Fibroblast of skin of left biceps (primary cell): Measurements from ENCODE around the gene SACS.

ENCODE experiments used
- DNase-seq, 2 experiments: peaks; one replicate each; pipeline ENCODE4 v3.0.0-alpha.2; 2013; ENCODE audit warnings: low read depth in 2 of 2

The SACS gene

GRCh38 chr13:23367907-23368306 is 65.6 kb downstream of the SACS start:
- DNase-seq = no peak

DNA sequence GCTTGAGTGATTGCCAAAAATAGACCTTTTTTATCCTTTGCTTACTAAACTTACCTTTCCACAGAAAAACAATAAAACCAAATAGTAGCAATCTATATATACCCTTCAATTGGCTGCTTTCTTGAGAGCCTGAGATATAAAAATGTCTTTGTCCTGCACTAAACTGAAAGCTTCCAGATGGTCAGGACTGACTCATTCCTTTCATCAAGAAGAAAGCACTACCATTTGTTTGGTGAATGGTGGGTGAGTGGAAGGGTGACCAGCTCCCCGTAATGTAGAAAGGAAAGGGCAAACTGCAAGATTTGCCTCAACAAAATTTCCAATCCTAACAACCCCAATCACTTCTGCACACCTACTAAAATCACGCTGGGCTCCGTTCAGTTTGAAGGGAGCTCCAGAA is 67.8 kb downstream of the SACS start:
- DNase-seq = no peak

DNA sequence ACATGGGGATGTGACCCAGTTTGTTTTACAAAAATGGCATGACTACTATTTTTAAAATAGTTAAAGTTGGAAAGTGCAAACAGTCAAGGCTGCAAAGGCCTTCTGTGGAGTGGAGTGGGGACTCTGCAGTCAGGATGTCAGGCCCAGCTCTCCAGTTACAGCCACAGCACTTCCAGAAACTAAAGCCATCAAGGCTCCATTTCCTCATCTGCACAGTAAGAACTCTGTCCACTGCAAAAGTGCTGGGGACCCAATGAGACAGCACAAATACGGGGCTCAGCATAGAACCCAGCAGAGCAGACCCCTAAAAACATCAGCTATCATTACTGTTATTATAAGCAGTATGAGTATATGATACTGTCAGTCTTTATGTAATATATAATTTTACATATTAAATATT is 73.6 kb downstream of the SACS start:
- no peak for DNase-seq

GRCh38 chr13:23357349-23357748 is 76.2 kb downstream of the SACS start:
- DNase-seq = no peak

- no peak for DNase-seq
Observed at GRCh38 chr13:23356368-23356767, 77.1 kb downstream of the SACS start.

- no peak for DNase-seq
Observed at GRCh38 chr13:23354520-23354919, 79.0 kb downstream of the SACS start.

DNA sequence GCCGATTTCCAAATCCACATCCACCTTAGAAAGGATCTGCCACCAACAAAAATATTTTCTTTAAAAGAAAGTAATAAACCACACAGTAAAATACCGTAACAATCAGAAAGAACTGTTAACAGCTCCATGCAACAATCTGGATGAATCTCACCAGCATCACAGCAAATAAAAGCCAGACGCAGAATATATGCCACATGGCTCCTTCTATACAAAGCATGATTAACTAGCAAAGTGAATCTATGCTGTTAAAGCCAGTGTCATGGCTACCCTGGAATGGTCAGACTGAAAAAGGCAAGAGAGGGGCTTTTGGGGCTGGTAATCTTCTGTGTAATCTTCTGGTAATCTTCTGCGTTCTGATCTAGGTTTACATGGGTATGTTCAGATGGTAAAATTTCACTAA is 81.3 kb downstream of the SACS start:
- DNase-seq = no peak

- no peak for DNase-seq
Observed at GRCh38 chr13:23350009-23350408, 83.5 kb downstream of the SACS start.

DNA sequence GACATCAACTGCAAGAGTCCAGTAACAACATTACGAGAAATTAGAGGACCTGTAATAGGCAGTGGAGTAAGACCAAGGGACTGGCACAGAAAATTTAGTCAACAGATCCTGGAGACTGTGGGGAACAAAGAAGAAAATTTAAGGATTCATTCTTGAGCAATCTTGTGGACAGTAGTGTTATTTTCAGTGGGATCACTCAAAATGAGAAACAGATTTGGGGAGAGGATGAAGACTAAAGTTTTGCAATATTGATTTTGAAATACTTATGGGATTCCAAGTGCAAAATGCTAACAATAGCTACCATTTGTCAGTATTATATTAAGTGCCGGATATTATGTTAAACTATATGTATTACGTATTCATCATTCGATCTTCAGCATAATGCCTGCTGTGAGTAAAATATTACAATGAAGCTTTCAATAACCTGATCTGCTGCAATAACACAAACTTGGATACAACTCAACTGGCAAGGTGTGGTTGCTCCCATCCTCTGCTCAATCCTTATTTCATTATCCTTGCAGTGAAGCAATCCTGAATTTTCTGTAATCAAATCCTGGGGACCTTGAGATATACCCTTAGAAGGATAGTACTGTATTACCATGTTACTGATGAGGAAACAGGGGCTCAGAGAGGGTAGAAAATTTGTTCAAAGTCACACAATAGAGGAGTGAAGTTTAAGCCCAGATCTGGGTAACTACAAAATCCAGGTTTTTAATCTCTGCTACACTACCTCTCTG is 84.2 kb downstream of the SACS start:
- peak; percentile 57 to 65 for DNase-seq

DNA sequence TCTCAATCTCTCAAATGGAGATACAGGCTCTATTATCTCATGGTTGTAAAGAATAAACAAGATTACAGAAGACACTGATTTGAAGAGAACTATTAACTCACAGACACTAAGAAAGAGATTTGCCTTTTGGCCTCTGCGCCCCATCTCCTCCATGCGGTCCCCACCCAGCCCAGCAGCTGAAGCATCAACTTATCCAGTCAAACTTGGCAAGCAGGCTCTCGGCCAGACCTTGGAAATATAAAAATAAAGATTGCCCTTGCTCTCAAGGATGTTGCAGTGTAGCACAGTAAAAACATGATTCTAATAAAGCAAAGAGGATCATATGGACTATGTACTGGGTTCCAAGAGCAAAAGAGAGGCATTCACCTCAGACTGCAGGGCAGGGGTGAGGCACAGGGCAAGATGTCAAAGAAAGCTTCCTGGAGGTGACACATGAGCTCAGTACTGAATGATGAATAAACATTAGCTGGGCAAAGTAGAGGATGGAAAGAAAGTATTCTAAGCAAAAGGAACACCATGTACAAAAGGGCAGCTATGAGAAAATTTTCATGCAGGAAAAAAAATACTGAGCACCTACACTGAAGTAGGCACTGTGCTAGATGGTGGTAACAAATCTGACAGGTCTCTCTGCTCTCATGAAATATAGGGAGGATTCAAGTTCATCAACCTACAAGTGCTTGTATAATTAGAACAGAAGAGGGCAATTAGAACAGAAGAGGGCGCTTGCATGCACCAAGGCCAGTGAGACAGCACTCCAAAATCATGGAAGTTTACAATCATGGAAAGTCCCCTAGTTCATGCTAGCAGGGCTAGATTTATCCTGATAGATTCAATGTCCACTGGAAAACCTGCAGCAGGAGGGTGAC is 85.0 kb downstream of the SACS start:
- no peak for DNase-seq

GRCh38 chr13:23347601-23348000 is 85.9 kb downstream of the SACS start:
- no peak for DNase-seq

DNA sequence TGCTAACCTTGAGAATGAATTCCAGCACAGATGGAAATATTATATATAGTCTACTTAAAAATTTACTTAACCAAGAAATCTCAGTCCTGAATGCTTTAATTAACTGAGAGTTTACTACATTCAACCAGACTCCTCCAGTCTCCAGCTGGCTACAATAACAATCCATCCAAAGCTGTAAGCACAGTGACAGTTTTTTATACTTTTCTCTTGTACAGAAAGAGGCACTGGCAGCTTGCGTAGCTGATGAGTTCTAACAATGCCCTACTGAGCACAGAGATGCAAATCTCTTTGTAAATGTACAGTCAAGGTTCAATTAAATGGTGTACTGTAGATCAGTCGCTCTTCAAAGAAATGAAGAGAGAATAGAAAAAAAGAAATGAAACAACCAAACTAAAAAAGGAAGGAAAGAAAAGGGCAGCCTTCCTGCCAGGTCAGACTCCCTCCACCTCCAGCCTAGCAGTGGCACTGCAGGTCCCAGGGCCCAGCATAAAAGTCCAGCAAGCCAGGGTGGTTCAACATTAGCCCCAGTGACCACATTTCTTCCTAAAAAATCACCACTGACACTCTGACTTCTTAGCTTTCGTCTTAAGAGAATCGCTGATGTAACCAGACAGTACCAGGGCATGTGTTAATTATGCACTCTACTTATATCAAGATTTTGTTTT is 88.4 kb downstream of the SACS start:
- no peak for DNase-seq

DNA sequence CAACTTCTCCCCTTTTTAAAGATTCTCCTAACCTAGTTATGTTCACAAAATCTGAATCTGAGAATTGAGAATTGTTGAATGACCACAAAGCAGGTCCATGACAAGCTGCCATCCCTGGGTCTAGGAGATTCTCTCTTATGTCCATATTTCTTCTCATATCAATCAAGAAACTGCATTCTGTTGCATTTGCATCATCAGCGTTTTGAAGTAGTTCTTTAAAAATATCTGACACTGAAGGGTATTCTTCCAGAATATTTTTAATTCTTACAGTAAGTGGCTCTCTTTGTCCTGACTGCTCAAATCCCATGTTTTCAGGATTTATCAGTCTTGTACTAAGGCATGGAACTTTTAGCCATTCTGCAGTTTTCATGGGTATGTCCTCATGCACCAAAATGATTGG is 94.3 kb downstream of the SACS start:
- DNase-seq = no peak

DNA sequence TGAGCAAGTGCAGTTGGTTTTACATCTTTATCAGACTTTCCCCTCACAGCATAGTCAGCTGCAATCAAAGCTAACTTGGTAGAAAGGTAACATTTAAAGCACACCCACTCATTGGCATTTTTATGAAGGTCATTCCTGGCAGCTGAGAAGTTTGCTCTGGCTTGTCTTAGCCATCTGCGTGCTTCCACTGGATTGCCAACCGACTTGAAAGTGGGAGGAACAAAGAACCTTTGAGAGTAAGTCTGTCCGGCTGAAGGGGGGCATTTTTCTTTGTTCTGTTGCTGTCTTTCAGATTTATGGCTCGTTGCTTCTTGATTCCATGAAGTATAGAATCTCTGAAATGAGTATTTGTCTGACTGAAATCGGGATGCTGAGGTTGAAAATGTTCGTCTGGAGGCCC is 103.1 kb downstream of the SACS start:
- DNase-seq = no peak

DNA sequence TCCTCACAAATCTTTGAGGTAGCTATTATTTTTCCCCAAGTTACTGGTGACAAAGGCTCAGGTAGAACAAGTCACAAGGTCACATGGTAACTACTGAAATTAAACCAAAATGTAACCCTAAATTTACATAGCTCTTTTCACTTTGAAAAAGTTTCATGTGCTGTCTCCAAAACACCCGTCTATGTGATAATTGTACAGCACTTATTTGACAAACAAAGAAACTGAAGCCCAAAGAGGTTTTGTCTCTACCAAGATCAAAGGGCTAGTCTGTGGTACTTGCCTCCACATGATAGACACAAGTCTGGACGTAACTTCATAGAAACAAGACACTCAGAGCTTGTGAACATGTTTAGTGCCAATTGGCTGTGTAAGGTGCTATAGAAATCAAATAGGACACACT is 108.3 kb downstream of the SACS start:
- DNase-seq = no peak

- DNase-seq = no peak
Observed at GRCh38 chr13:23323946-23324709, 109.4 kb downstream of the SACS start.

GRCh38 chr13:23322353-23323336 is 110.9 kb downstream of the SACS start:
- no peak for DNase-seq

DNA sequence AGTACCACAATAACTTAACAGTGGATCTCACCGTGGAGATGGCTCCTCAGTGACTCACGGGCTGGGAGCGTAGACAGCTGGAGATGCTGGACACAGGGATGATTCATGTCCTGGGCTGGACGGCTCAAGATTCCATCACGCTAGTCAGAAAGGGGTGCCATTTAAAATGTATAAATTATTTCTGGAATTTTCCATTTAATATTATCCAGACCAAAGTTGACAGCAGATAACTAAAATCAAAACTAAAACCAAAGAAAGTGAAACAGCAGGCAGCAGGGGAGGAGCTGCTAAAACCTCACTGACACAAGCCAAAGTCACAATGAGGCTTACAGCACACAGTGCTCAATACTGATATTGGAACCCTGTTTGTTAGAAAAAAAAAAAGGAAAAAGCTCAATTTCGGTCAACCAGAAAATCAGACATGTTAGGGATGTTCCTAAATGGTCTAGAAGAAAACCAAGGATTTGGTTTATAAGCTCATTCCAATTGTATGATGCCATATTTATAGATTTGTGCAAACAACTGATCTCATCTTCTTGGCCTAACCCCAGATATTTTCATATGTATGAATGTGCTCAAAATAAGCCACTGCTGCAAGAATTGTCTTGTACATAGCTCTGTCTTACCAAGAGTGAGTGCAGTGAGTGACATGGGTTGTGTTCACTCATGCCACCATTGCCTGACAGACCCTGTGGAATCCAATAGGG is 111.8 kb downstream of the SACS start:
- peak; percentile 78 to 80 for DNase-seq

DNA sequence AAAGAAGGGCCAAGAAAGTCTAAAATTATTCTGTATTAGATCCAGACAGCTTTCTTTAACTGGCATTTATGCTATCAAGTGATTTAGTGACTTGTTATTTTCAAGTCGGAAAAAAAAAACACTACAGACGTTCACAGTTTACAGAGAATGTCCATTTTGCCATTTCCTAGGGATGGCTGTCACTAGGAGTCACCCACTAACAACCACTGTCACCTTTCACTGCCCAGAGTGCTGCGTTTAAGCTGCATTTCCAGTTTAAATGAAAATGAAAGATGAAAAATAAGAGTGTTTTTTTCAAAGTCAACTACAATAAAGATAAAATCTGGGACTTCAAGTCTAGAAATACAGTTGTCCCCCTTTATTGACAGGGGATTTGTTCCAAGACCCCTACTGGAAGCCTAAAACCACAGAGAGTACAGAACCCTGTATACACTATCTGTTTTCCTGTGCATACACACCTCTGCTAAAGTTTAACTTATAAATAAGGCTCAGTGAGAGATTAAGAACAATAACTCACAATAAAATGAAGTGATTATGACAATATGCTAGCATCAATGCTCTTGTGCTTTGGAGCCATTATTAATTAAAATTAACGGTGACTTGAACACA is 112.5 kb downstream of the SACS start:
- DNase-seq = no peak

- DNase-seq = no peak
Observed at GRCh38 chr13:23319883-23320224, 113.6 kb downstream of the SACS start.
